ENCODE results near the gene ARID3A. TPM values are rescaled to one million over a fixed set of nuclear protein-coding genes. Genes with fewer than 3 reads are reported as not detected.

ARID3A gene
- total RNA-seq, 1 experiment from 2014 or later, result 28.9 TPM

DNA sequence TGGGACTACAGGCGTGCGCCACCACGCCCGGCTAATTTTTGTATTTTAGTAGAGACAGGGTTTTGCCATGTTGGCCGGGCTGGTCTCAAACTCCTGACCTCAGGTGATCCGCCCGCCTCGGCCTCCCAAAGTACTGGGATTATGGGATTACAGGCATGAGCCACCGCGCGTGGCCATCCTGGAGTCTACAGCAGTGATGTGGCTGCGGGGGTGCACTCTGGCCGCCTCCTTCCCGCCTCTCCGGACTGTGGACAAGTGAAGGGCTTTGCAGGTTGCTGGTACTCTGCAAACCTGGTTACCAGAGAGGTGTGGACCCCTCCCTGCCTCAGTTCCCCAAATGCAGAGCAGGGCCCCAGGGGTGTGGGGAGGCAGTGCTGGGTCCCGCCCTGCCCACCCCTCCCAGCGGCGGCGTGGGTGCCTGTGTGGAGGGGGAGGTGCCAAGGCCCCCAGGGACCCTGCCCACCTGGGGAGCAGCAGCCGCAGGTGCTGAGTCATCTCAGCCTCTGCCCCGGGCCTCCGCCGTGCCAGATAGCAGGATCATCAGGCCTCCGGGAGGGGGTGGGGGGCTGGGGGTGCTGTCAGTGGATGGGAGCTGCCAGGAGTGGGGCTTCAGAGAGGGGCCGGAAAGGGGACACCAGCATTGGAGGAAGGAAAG lies 23.1 kb downstream of the ARID3A start:
- Histone ChIP-seq H3K4me3 (ENCODE audit: low read depth in 2 of 2, low read length in 2 of 2) (no peak overlapping the region), H3K36me3 (ENCODE audit: control insufficient read depth, insufficient read depth, low read length) (no peaks in the 10 kb centered on the region), H3K4me1 (ENCODE audit: control insufficient read depth, insufficient read depth, low read length) (peaks cover 7% of the 10 kb centered on the region), H3K9me3 (ENCODE audit: control insufficient read depth, insufficient read depth, low read depth, low read length) (no peaks in the 10 kb centered on the region), H3K27me3 (ENCODE audit: control insufficient read depth, insufficient read depth, low read length) (no peaks in the 10 kb centered on the region), H3K27ac (ENCODE audit: low read length) (no peak overlapping the region)
- ATAC-seq (no peak), DNase-seq (ENCODE audit: low read depth, low spot score) (no peak)
- in situ Hi-C loops (cut with HindIII; ENCODE audit: low pct_unique_long_range_greater_than_20kb, low sequenced_read_pairs), result no loop called here
- ChIA-PET CTCF (no interaction called here), POLR2A (no interaction called here)
- TF ChIP-seq, protein P1, sequence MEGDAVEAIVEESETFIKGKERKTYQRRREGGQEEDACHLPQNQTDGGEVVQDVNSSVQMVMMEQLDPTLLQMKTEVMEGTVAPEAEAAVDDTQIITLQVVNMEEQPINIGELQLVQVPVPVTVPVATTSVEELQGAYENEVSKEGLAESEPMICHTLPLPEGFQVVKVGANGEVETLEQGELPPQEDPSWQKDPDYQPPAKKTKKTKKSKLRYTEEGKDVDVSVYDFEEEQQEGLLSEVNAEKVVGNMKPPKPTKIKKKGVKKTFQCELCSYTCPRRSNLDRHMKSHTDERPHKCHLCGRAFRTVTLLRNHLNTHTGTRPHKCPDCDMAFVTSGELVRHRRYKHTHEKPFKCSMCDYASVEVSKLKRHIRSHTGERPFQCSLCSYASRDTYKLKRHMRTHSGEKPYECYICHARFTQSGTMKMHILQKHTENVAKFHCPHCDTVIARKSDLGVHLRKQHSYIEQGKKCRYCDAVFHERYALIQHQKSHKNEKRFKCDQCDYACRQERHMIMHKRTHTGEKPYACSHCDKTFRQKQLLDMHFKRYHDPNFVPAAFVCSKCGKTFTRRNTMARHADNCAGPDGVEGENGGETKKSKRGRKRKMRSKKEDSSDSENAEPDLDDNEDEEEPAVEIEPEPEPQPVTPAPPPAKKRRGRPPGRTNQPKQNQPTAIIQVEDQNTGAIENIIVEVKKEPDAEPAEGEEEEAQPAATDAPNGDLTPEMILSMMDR (IDR thresholded peaks at IDR 0.05), result no peak
- TF ChIP-seq TCF7L2 (IDR thresholded peaks at IDR 0.05; ENCODE audit: low read depth, low read length), result no peak
- intact Hi-C loops (cut with micrococcal nuclease; ENCODE audit: unreplicated experiment), result no loop called here
- no TSS peak for BruUV-seq (replicated peaks)

DNA sequence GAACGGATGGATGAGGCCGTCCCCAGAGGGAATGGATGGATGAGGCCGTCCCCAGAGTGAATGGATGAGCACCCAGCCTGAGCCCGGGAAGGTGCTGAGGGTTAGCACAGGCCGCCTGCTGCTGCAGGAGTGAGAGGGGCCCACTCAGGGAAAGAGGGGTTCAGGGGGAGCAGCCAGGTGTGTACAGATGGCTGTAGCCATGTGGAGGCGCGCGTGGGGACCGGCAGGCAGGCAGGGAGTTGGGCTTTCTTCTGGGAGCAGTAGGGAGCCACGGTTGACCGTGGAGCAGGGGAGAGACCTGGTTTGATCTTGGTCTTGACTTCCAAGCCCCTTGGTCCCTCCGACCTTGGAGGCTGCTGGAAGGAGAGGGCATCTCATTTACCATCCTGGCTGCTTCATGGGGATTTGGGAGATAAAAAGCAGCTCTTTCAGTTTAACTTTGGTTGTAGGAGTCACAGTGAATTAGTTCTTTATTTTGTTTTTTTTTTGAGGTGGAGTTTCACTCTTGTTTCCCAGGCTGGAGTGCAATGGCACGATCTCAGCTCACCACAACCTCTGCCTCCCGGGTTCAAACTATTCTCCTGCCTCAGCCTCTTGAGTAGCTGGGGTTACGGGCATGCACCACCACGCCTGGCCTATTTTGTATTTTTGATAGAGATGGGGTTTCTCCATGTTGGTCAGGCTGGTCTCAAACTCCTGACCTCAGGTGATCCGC lies 24.7 kb downstream of the ARID3A start:
- intact Hi-C loops (cut with micrococcal nuclease; ENCODE audit: unreplicated experiment), result no loop called here
- ChIA-PET POLR2A (interaction anchor here (0.6 kb wide), 1 partner anchor 136 kb away, joined by 4 read pairs; no protein-coding TSS in a partner anchor), CTCF (no interaction called here)
- H3K27ac ChIP-seq (ENCODE audit: low read length), result no peak overlapping the region
- peaks cover 14% of the 10 kb centered on the region for H3K4me1 ChIP-seq (ENCODE audit: control insufficient read depth, insufficient read depth, low read length)
- no peaks in the 10 kb centered on the region for H3K27me3 ChIP-seq (ENCODE audit: control insufficient read depth, insufficient read depth, low read length)
- no peaks in the 10 kb centered on the region for H3K36me3 ChIP-seq (ENCODE audit: control insufficient read depth, insufficient read depth, low read length)
- H3K9me3 ChIP-seq (ENCODE audit: control insufficient read depth, insufficient read depth, low read depth, low read length), result no peaks in the 10 kb centered on the region
- no peak overlapping the region for H3K4me3 ChIP-seq (ENCODE audit: low read depth in 2 of 2, low read length in 2 of 2)
- TF ChIP-seq, protein P2, sequence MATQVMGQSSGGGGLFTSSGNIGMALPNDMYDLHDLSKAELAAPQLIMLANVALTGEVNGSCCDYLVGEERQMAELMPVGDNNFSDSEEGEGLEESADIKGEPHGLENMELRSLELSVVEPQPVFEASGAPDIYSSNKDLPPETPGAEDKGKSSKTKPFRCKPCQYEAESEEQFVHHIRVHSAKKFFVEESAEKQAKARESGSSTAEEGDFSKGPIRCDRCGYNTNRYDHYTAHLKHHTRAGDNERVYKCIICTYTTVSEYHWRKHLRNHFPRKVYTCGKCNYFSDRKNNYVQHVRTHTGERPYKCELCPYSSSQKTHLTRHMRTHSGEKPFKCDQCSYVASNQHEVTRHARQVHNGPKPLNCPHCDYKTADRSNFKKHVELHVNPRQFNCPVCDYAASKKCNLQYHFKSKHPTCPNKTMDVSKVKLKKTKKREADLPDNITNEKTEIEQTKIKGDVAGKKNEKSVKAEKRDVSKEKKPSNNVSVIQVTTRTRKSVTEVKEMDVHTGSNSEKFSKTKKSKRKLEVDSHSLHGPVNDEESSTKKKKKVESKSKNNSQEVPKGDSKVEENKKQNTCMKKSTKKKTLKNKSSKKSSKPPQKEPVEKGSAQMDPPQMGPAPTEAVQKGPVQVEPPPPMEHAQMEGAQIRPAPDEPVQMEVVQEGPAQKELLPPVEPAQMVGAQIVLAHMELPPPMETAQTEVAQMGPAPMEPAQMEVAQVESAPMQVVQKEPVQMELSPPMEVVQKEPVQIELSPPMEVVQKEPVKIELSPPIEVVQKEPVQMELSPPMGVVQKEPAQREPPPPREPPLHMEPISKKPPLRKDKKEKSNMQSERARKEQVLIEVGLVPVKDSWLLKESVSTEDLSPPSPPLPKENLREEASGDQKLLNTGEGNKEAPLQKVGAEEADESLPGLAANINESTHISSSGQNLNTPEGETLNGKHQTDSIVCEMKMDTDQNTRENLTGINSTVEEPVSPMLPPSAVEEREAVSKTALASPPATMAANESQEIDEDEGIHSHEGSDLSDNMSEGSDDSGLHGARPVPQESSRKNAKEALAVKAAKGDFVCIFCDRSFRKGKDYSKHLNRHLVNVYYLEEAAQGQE (IDR thresholded peaks at IDR 0.05; ENCODE audit: insufficient read depth in 1 of 2, low read depth in 2 of 2, low read length in 1 of 2), result no peak
- no peak for TF ChIP-seq SIN3A (IDR thresholded peaks at IDR 0.05; ENCODE audit: borderline replicate concordance, insufficient read depth, low read depth, low read length)
- TF ChIP-seq, protein P1 (IDR thresholded peaks at IDR 0.05), result no peak
- TF ChIP-seq POLR2AphosphoS5 (IDR thresholded peaks at IDR 0.05; ENCODE audit: low read depth, low read length), result no peak
- no peak for TF ChIP-seq TCF7L2 (IDR thresholded peaks at IDR 0.05; ENCODE audit: low read depth, low read length)
- in situ Hi-C loops (cut with HindIII; ENCODE audit: low pct_unique_long_range_greater_than_20kb, low sequenced_read_pairs), result no loop called here
- no TSS peak for BruUV-seq (replicated peaks)
- ATAC-seq, result no peak
- DNase-seq (ENCODE audit: low read depth, low spot score), result no peak

All from Panc1 (cell line).